H1 (cell line): ENCODE results near the gene LBX2. TPM values are rescaled to one million over a fixed set of nuclear protein-coding genes. Genes with fewer than 3 reads are reported as not detected.

ENCODE experiments used
- CHD7 ChIP-seq: fragments of 300-600 bp; sonication (generic); IDR thresholded peaks from 2 replicates; pipeline ENCODE4 v1.7.1; 2012; ENCODE audit warnings: low read length, moderate library complexity, mild to moderate bottlenecking, inconsistent platforms; ENCODE audit not compliant: insufficient replicate concordance
- EGR1 ChIP-seq: IDR thresholded peaks from 2 replicates; pipeline ENCODE4 v1.6.1; 2011; ENCODE audit warnings: low read depth, low read length, borderline replicate concordance
- HDAC2 ChIP-seq, 2 experiments: fragments of 300-600 bp in 1 of 2; sonication (generic) in 1 of 2; IDR thresholded peaks; 2 replicates each; pipeline ENCODE4 v1.6.1; 2011 to 2012; ENCODE audit warnings: low read depth in 2 of 2, low read length in 2 of 2, mild to moderate bottlenecking in 2 of 2, moderate library complexity in 2 of 2, borderline replicate concordance in 1 of 2, inconsistent platforms in 1 of 2
- RBBP5 ChIP-seq: IDR thresholded peaks from 2 replicates; pipeline ENCODE4 v1.7.1; 2012; ENCODE audit warnings: low read depth, mild to moderate bottlenecking, inconsistent platforms, low read length, moderate library complexity, borderline replicate concordance
- SUZ12 ChIP-seq: fragments of 200-600 bp; sonication (generic); IDR thresholded peaks from 2 replicates; pipeline ENCODE4 v1.6.1; 2012; ENCODE audit warnings: mild to moderate bottlenecking, inconsistent platforms, low read length, moderate library complexity, mixed read lengths
- TAF1 ChIP-seq: IDR thresholded peaks from 2 replicates; pipeline ENCODE4 v1.6.1; 2011; ENCODE audit warnings: mild to moderate bottlenecking, low read depth, low read length
- ZNF274 ChIP-seq: IDR thresholded peaks from 2 replicates; pipeline ENCODE4 v1.7.0; 2012; ENCODE audit warnings: low read length, borderline replicate concordance; ENCODE audit errors: extremely low read depth
- polyA plus RNA-seq, 7 experiments: library from polyadenylated mRNA; depleted of rRNA in 3 of 7; stranded (reverse) in 5 of 7; unstranded in 2 of 7; fragments of >200 nt in 5 of 7; fragments of 200-250 nt in 2 of 7; gene quantifications; 1 replicate in 5 of 7; 2 replicates in 1 of 7; 4 replicates in 1 of 7; pipeline versions ENCODE4 v1.2.1 to v1.2.3, GENCODE V29; 2011 to 2013; ENCODE audit warnings: missing spikeins in 2 of 7, mixed read lengths in 2 of 7
- total RNA-seq: library from RNA; stranded (reverse); fragmentation: NEBNext Ultra II Directional; extraction: Animal tissue kit (Norgen Biotek cat#: 25700); gene quantifications from 2 replicates; pipeline ENCODE4 v1.2.1, GENCODE V29; 2021

The LBX2 gene
- total and polyA plus RNA-seq, 2 of the 8 experiments (the other 6 are each of a cell fraction or from before 2014, with no cell fraction given) = 0.27 TPM; not detected in 1

GRCh38 chr2:74546004-74546403 is 46.6 kb upstream of the LBX2 start (continued):
- no peak for TF ChIP-seq CHD7
- no peak for TF ChIP-seq SUZ12
- no peak for TF ChIP-seq HDAC2 (IDR thresholded peaks at IDR 0.05; ENCODE audit: borderline replicate concordance in 1 of 2, low read depth in 2 of 2, low read length in 2 of 2)
- TF ChIP-seq ZNF274 = no peak
- no peak for TF ChIP-seq RBBP5
- no peak for TF ChIP-seq TAF1
- no peak for TF ChIP-seq EGR1
